AG04450 (cell line): ENCODE data around the gene CNGA3. TPM values are rescaled to one million over a fixed set of nuclear protein-coding genes. Genes with fewer than 3 reads are reported as not detected.

Experiments
- CTCF ChIA-PET: fragments of 300-600, 350-600 bp; formaldehyde crosslinking; extraction: SDS; loops from one replicate; lab custom pipeline; 2022; ENCODE audit warnings: antibody characterized with exemption, inconsistent platforms; lab: Charles Lee
- POLR2A ChIA-PET: fragments of 350-600 bp; formaldehyde crosslinking; extraction: SDS; loops from one replicate; lab custom pipeline; 2021; ENCODE audit warnings: antibody characterized with exemption, inconsistent platforms; lab: Yijun Ruan, JAX
- DNase-seq: peaks from one replicate; pipeline ENCODE4 v3.0.0-alpha.2; 2011; ENCODE audit warnings: low read depth, low spot score
- H3K27ac ChIP-seq: one replicate; pipeline ENCODE4 v1.5.1; 2012; ENCODE audit warnings: low read depth, low read length, control low read depth
- H3K27me3 ChIP-seq: one replicate; pipeline ENCODE4 v1.6.0; 2012; ENCODE audit warnings: low read length; ENCODE audit not compliant: control insufficient read depth, insufficient read depth
- H3K4me3 ChIP-seq: 2 replicates; pipeline ENCODE4 v1.5.1; 2011; ENCODE audit warnings: mild to moderate bottlenecking, low read depth, low read length, control low read depth
- H3K9me3 ChIP-seq: 2 replicates; pipeline ENCODE4 v1.5.1; 2012; ENCODE audit warnings: low read length; ENCODE audit not compliant: control insufficient read depth, insufficient read depth
- polyA plus RNA-seq: library from polyadenylated mRNA; depleted of rRNA; stranded (reverse); fragments of >200 nt; gene quantifications from 2 replicates; pipeline ENCODE4 v1.2.3, GENCODE V29; 2011
- TF ChIP-seq, protein P1 (sequence below): IDR thresholded peaks from 2 replicates; pipeline ENCODE4 v1.5.1; 2011; ENCODE audit warnings: low read depth, low read length, control low read depth, inconsistent platforms

The CNGA3 gene
- polyA plus RNA-seq, 1 experiment = not detected

GRCh38 chr2:98309580-98309979 lies 36.7 kb upstream of the CNGA3 start:
- Histone ChIP-seq H3K9me3 (no peaks in the 10 kb centered on the region; the same call in 1 of the 2 replicates), H3K27me3 (no peaks in the 10 kb centered on the region), H3K27ac (no peak overlapping the region), H3K4me3 (no peak overlapping the region)
- TF ChIP-seq, protein P1, sequence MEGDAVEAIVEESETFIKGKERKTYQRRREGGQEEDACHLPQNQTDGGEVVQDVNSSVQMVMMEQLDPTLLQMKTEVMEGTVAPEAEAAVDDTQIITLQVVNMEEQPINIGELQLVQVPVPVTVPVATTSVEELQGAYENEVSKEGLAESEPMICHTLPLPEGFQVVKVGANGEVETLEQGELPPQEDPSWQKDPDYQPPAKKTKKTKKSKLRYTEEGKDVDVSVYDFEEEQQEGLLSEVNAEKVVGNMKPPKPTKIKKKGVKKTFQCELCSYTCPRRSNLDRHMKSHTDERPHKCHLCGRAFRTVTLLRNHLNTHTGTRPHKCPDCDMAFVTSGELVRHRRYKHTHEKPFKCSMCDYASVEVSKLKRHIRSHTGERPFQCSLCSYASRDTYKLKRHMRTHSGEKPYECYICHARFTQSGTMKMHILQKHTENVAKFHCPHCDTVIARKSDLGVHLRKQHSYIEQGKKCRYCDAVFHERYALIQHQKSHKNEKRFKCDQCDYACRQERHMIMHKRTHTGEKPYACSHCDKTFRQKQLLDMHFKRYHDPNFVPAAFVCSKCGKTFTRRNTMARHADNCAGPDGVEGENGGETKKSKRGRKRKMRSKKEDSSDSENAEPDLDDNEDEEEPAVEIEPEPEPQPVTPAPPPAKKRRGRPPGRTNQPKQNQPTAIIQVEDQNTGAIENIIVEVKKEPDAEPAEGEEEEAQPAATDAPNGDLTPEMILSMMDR = no peak
- POLR2A ChIA-PET = no interaction called here
- DNase-seq = no peak
- CTCF ChIA-PET = no interaction called here

GRCh38 chr2:98310010-98310409 lies 36.2 kb upstream of the CNGA3 start:
- CTCF ChIA-PET = no interaction called here
- H3K27me3 ChIP-seq = no peaks in the 10 kb centered on the region
- H3K9me3 ChIP-seq = no peaks in the 10 kb centered on the region; the same call in 1 of the 2 replicates
- H3K27ac ChIP-seq = no peak overlapping the region
- POLR2A ChIA-PET = no interaction called here
- TF ChIP-seq, protein P1 = no peak
- no peak for DNase-seq
- H3K4me3 ChIP-seq = no peak overlapping the region

DNA sequence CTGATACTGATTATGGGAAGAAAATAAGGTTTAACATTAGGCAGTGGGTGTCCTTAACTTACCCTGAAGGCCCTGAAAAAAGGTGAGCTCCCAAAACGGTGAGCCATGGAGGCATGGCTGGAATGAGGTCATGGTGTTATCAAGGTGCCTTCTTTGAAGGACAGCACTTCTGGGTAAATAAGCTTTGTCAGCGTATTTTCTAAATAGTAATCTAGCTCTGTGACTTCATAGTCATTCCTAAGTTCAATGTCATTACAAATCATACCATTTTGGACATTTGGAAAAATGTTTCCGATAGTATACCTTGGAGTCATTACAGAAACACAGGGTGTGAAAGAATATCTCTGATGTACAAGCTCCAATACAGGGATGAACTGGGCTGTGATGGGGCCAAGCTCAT lies 35.2 kb upstream of the CNGA3 start:
- no peak overlapping the region for H3K4me3 ChIP-seq
- CTCF ChIA-PET = interaction anchor here (0.7 to 1.7 kb wide), 2 partner anchors 74 to 611 kb away, joined by 3 to 6 read pairs; no protein-coding TSS in a partner anchor
- H3K27ac ChIP-seq = no peak overlapping the region
- POLR2A ChIA-PET = no interaction called here
- no peaks in the 10 kb centered on the region for H3K27me3 ChIP-seq
- H3K9me3 ChIP-seq = no peaks in the 10 kb centered on the region; the same call in 1 of the 2 replicates
- TF ChIP-seq, protein P1 = no peak
- DNase-seq = no peak

- ChIA-PET CTCF (interaction anchor here (1.7 kb wide), 1 partner anchor 73 kb away, joined by 6 read pairs; no protein-coding TSS in a partner anchor), POLR2A (no interaction called here)
- no peaks in the 10 kb centered on the region for H3K27me3 ChIP-seq
- no peaks in the 10 kb centered on the region; the same call in 1 of the 2 replicates for H3K9me3 ChIP-seq
- TF ChIP-seq, protein P1 = no peak
- H3K4me3 ChIP-seq = no peak overlapping the region
- no peak overlapping the region for H3K27ac ChIP-seq
- no peak for DNase-seq
Measured at GRCh38 chr2:98311771-98312545, 34.3 kb upstream of the CNGA3 start.
